GM23338 (cell line): ENCODE measurements around the gene ZNF552.

Experiments
- CREB1 ChIP-seq: fragments of 250-450 bp; sonication (Bioruptor Pico); IDR thresholded peaks from 2 replicates; pipeline ENCODE4 v1.5.0; 2020; ENCODE audit warnings: low read depth, mild to moderate bottlenecking, moderate library complexity
- EZH2 ChIP-seq: fragments of 200-600 bp; sonication (generic); IDR thresholded peaks from one replicate; pipeline ENCODE4 v1.8.0; 2017; ENCODE audit warnings: antibody characterized with exemption, mild to moderate bottlenecking, low read depth; ENCODE audit not compliant: unreplicated experiment
- EZH2phosphoT487 ChIP-seq: fragments of 200-600 bp; sonication (generic); IDR thresholded peaks from one replicate; pipeline ENCODE4 v1.8.1; 2018; ENCODE audit warnings: antibody characterized with exemption; ENCODE audit not compliant: unreplicated experiment
- JUNB ChIP-seq: IDR thresholded peaks from one replicate; pipeline ENCODE4 v1.6.1; 2016; ENCODE audit warnings: antibody characterized with exemption; ENCODE audit not compliant: unreplicated experiment
- NANOG ChIP-seq: IDR thresholded peaks from 2 replicates; pipeline ENCODE4 v1.6.1; 2016; ENCODE audit warnings: antibody characterized with exemption, borderline replicate concordance
- POLR2AphosphoS5 ChIP-seq: IDR thresholded peaks from 2 replicates; pipeline ENCODE4 v1.6.1; 2016; ENCODE audit warnings: antibody characterized with exemption, low read depth
- STAT1 ChIP-seq: IDR thresholded peaks from one replicate; pipeline ENCODE4 v1.6.1; 2016; ENCODE audit warnings: antibody characterized with exemption; ENCODE audit not compliant: unreplicated experiment
- ZNF114 ChIP-seq: fragments of 250-450 bp; sonication (Bioruptor Pico); IDR thresholded peaks from 2 replicates; pipeline ENCODE4 v1.5.0; 2020; ENCODE audit warnings: mild to moderate bottlenecking, moderate library complexity
- ZNF331 ChIP-seq: fragments of 250-450 bp; sonication (Bioruptor Pico); IDR thresholded peaks from 2 replicates; pipeline ENCODE4 v1.5.0; 2020; ENCODE audit warnings: low read depth, mild to moderate bottlenecking, moderate library complexity
- TF ChIP-seq, protein P1 (sequence below), 2 experiments: fragments of 200-600 bp in 1 of 2; sonication (generic) in 1 of 2; conservative IDR thresholded peaks; 2 replicates each; pipeline versions ENCODE4 v1.5.1 to v1.6.1; 2016 to 2017; ENCODE audit warnings: antibody characterized with exemption in 2 of 2, low read depth in 2 of 2, mild to moderate bottlenecking in 2 of 2, moderate library complexity in 1 of 2
- TF ChIP-seq, protein P2 (sequence below): IDR thresholded peaks from one replicate; pipeline ENCODE4 v1.6.1; 2018; ENCODE audit warnings: antibody characterized with exemption; ENCODE audit not compliant: unreplicated experiment
- TF ChIP-seq, protein P3 (sequence below): IDR thresholded peaks from 2 replicates; pipeline ENCODE4 v1.6.1; 2016; ENCODE audit warnings: antibody characterized with exemption

DNA sequence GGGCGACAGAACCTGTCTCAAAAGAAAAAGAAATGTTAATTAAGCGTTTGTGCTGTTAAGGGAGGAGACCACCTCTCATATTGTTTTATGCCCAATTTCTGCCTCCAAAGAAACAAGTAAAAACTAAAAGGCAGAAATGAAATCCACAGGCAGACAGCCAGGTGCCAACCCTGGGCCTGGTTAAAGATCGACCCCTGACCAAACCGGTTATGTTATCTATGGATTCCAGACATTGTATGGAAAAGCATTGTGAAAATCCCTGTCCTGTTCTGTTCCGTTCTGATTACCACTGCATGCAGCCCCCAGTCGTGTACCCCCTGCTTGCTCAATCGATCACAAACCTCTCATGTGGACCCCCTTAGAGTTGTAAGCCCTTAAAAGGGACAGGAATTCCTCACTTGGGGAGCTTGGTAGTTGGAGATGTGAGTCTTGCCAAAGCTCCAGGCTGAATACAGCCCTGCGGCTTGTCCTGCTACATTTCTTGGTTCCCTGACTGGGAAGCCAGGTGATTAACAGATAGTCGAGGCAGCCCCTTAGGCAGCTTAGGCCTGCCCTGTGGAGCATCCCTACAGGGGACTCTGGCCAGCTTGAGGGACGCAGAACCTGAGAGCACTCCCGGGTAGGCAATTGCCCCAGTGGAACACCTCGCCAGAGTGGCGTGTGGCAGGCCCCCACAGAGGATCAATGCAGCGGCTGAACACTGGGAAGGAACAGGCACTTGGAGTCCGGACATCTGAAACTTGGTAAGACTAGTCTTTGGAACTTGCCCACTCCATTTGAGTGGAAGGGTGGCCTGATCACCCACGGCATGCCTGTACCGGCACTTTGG lies 748 bp upstream of the ZNF552 start:
- TF ChIP-seq, protein P1, sequence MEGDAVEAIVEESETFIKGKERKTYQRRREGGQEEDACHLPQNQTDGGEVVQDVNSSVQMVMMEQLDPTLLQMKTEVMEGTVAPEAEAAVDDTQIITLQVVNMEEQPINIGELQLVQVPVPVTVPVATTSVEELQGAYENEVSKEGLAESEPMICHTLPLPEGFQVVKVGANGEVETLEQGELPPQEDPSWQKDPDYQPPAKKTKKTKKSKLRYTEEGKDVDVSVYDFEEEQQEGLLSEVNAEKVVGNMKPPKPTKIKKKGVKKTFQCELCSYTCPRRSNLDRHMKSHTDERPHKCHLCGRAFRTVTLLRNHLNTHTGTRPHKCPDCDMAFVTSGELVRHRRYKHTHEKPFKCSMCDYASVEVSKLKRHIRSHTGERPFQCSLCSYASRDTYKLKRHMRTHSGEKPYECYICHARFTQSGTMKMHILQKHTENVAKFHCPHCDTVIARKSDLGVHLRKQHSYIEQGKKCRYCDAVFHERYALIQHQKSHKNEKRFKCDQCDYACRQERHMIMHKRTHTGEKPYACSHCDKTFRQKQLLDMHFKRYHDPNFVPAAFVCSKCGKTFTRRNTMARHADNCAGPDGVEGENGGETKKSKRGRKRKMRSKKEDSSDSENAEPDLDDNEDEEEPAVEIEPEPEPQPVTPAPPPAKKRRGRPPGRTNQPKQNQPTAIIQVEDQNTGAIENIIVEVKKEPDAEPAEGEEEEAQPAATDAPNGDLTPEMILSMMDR (conservative IDR thresholded peaks at IDR 0.05; ENCODE audit: low read depth in 2 of 2), result no peak
- TF ChIP-seq, protein P2, sequence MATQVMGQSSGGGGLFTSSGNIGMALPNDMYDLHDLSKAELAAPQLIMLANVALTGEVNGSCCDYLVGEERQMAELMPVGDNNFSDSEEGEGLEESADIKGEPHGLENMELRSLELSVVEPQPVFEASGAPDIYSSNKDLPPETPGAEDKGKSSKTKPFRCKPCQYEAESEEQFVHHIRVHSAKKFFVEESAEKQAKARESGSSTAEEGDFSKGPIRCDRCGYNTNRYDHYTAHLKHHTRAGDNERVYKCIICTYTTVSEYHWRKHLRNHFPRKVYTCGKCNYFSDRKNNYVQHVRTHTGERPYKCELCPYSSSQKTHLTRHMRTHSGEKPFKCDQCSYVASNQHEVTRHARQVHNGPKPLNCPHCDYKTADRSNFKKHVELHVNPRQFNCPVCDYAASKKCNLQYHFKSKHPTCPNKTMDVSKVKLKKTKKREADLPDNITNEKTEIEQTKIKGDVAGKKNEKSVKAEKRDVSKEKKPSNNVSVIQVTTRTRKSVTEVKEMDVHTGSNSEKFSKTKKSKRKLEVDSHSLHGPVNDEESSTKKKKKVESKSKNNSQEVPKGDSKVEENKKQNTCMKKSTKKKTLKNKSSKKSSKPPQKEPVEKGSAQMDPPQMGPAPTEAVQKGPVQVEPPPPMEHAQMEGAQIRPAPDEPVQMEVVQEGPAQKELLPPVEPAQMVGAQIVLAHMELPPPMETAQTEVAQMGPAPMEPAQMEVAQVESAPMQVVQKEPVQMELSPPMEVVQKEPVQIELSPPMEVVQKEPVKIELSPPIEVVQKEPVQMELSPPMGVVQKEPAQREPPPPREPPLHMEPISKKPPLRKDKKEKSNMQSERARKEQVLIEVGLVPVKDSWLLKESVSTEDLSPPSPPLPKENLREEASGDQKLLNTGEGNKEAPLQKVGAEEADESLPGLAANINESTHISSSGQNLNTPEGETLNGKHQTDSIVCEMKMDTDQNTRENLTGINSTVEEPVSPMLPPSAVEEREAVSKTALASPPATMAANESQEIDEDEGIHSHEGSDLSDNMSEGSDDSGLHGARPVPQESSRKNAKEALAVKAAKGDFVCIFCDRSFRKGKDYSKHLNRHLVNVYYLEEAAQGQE, result no peak
- no peak for TF ChIP-seq EZH2phosphoT487
- no peak for TF ChIP-seq EZH2
- TF ChIP-seq POLR2AphosphoS5, result no peak
- TF ChIP-seq ZNF331 (CRISPR knock-in tag), result no peak
- no peak for TF ChIP-seq JUNB
- TF ChIP-seq NANOG, result no peak
- TF ChIP-seq CREB1, result no peak
- TF ChIP-seq, protein P3, sequence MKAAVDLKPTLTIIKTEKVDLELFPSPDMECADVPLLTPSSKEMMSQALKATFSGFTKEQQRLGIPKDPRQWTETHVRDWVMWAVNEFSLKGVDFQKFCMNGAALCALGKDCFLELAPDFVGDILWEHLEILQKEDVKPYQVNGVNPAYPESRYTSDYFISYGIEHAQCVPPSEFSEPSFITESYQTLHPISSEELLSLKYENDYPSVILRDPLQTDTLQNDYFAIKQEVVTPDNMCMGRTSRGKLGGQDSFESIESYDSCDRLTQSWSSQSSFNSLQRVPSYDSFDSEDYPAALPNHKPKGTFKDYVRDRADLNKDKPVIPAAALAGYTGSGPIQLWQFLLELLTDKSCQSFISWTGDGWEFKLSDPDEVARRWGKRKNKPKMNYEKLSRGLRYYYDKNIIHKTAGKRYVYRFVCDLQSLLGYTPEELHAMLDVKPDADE, result no peak
- TF ChIP-seq ZNF114 (CRISPR knock-in tag), result no peak
- TF ChIP-seq STAT1, result no peak
